ENCODE measurements around the gene CDC14A. TPM values are rescaled to one million over a fixed set of nuclear protein-coding genes. Genes with fewer than 3 reads are reported as not detected.

The CDC14A gene
- total and polyA plus RNA-seq, 2 of the 8 experiments (the other 6 are each of a cell fraction or from before 2014, with no cell fraction given) = 3.2 to 8.9 TPM

GRCh38 chr1:100452641-100453040 is 100.3 kb downstream of the CDC14A start:
- DNase-seq (ENCODE audit: low read depth in 1 of 2, low spot score in 2 of 2) = no peak
- no peaks in the 10 kb centered on the region for H3K23me2 ChIP-seq (ENCODE audit: low read depth, low read length)
- no peak overlapping the region for H3K4me3 ChIP-seq (ENCODE audit: extremely low read depth in 1 of 4, insufficient read depth in 2 of 4, low read depth in 3 of 4, low read length in 4 of 4)
- H2BK12ac ChIP-seq (ENCODE audit: low read depth, low read length) = no peak overlapping the region
- H2BK120ac ChIP-seq (replicated peaks; ENCODE audit: low read depth, low read length) = no peak overlapping the region
- H3K79me2 ChIP-seq (ENCODE audit: control insufficient read depth in 1 of 2, insufficient read depth in 2 of 2, low read length in 2 of 2) = no peaks in the 10 kb centered on the region
- no peak overlapping the region for H3K14ac ChIP-seq (ENCODE audit: insufficient read length)
- no peak overlapping the region for H2AFZ ChIP-seq (ENCODE audit: low read length)
- H3K27ac ChIP-seq (ENCODE audit: low read depth, low read length) = no peak overlapping the region
- H3K18ac ChIP-seq (ENCODE audit: extremely low read depth, low read length) = no peak overlapping the region
- H3K56ac ChIP-seq (replicated peaks; ENCODE audit: insufficient read length, low read depth, low read length) = no peak overlapping the region
- H2BK20ac ChIP-seq (ENCODE audit: low read length) = no peak overlapping the region
- no peak overlapping the region for H2BK5ac ChIP-seq (ENCODE audit: low read depth, low read length)
- no peak overlapping the region for H2BK15ac ChIP-seq (ENCODE audit: low read length)
- no peaks in the 10 kb centered on the region for H3K9me3 ChIP-seq (ENCODE audit: insufficient read depth in 2 of 2, low read depth in 1 of 2, low read length in 1 of 2)
- no peaks in the 10 kb centered on the region for H4K20me1 ChIP-seq (replicated peaks in 1 of 2; ENCODE audit: control insufficient read depth in 1 of 2, insufficient read depth in 2 of 2, low read length in 2 of 2)
- H3K79me1 ChIP-seq (ENCODE audit: low read depth, low read length) = no peaks in the 10 kb centered on the region
- no peak overlapping the region for H4K5ac ChIP-seq (ENCODE audit: insufficient read length, low read depth, low read length)
- POLR2A ChIA-PET (ENCODE audit: partially characterized antibody) = no interaction called here
- H4K8ac ChIP-seq (ENCODE audit: extremely low read depth, insufficient read depth, low read length) = no peak overlapping the region
- H3K4me2 ChIP-seq (ENCODE audit: insufficient read depth in 1 of 2, low read depth in 2 of 2, low read length in 2 of 2) = no peak overlapping the region
- H2AK5ac ChIP-seq (ENCODE audit: low read depth, low read length) = no peak overlapping the region
- H3K4ac ChIP-seq (replicated peaks; ENCODE audit: insufficient read length, low read depth, low read length) = no peak overlapping the region
- no peak overlapping the region for H3K9ac ChIP-seq (replicated peaks in 1 of 4; ENCODE audit: extremely low read depth in 1 of 4, low read depth in 3 of 4, low read length in 3 of 4)
- CTCF ChIA-PET (ENCODE audit: partially characterized antibody) = interaction anchor here (1.9 kb wide), 1 partner anchor 25 kb away, joined by 3 read pairs; no protein-coding TSS in a partner anchor
- 100% methylated on average over 1 of the region's 1 CpG; no CpG with 5 or more reads in 1 of the 2 experiments for WGBS, 2 experiments (ENCODE audit: extremely low coverage in 1 of 2, insufficient coverage in 1 of 2, insufficient read length in 1 of 2, insufficient replicate concordance in 2 of 2, low coverage in 1 of 2, low lambda C conversion rate in 2 of 2, missing lambda C conversion rate in 1 of 2)
- H4K91ac ChIP-seq (replicated peaks; ENCODE audit: insufficient read length, low read length) = no peak overlapping the region
- no peaks in the 10 kb centered on the region for H3K36me3 ChIP-seq (ENCODE audit: control insufficient read depth in 2 of 4, insufficient read depth in 4 of 4, low read length in 3 of 4)
- no peak for FAIRE-seq
- H3K27me3 ChIP-seq (replicated peaks in 1 of 4; ENCODE audit: control insufficient read depth in 3 of 4, extremely low read depth in 1 of 4, insufficient read depth in 3 of 4, low read length in 3 of 4) = no peaks in the 10 kb centered on the region
- H3K23ac ChIP-seq (ENCODE audit: insufficient read length) = no peak overlapping the region
- H3K4me1 ChIP-seq (replicated peaks in 1 of 4; ENCODE audit: control insufficient read depth in 3 of 4, insufficient read depth in 4 of 4, low read length in 3 of 4) = no peaks in the 10 kb centered on the region
- no peak for TF ChIP-seq EZH2 (IDR thresholded peaks at IDR 0.05; ENCODE audit: low read depth, low read length, severe bottlenecking)
- no peak for TF ChIP-seq KDM5A (IDR thresholded peaks at IDR 0.05; ENCODE audit: low read length)
- TF ChIP-seq E2F6 (IDR thresholded peaks at IDR 0.05) = no peak
- no peak for TF ChIP-seq EP300 (IDR thresholded peaks at IDR 0.05; ENCODE audit: borderline replicate concordance in 1 of 2, low read depth in 2 of 2, low read length in 2 of 2)
- TF ChIP-seq KDM1A (IDR thresholded peaks at IDR 0.05; ENCODE audit: borderline replicate concordance, low read length) = no peak
- no peak for TF ChIP-seq FOSL1 (IDR thresholded peaks at IDR 0.05; ENCODE audit: insufficient read depth, low read depth, low read length)
- TF ChIP-seq TCF12 (IDR thresholded peaks at IDR 0.05; ENCODE audit: low read depth, low read length) = no peak
- TF ChIP-seq MAX (IDR thresholded peaks at IDR 0.05) = no peak
- no peak for TF ChIP-seq SIN3A (conservative IDR thresholded peaks at IDR 0.05 in 1 of 2, IDR thresholded peaks at IDR 0.05 in 1 of 2; ENCODE audit: low read depth in 1 of 2, low read length in 2 of 2)
- no peak for TF ChIP-seq POLR2A (IDR thresholded peaks at IDR 0.05; ENCODE audit: control extremely low read depth in 1 of 2, low read depth in 2 of 2, low read length in 2 of 2)
- TF ChIP-seq SIRT6 (IDR thresholded peaks at IDR 0.05; ENCODE audit: low read length) = no peak
- no peak for TF ChIP-seq PHF8 (conservative IDR thresholded peaks at IDR 0.05; ENCODE audit: low read depth, low read length)
- TF ChIP-seq KDM4A (IDR thresholded peaks at IDR 0.05; ENCODE audit: low read depth, low read length, severe bottlenecking) = no peak
- no peak for TF ChIP-seq CHD1 (IDR thresholded peaks at IDR 0.05; ENCODE audit: low read depth, low read length)

Data from H1 (cell line).